ENCODE results near the gene CHRM3. TPM values are rescaled to one million over a fixed set of nuclear protein-coding genes. Genes with fewer than 3 reads are reported as not detected.

The CHRM3 gene
- polyA plus RNA-seq, 1 donor (not counting 4 experiments of a cell fraction or from before 2014, with no cell fraction given), result not detected

DNA sequence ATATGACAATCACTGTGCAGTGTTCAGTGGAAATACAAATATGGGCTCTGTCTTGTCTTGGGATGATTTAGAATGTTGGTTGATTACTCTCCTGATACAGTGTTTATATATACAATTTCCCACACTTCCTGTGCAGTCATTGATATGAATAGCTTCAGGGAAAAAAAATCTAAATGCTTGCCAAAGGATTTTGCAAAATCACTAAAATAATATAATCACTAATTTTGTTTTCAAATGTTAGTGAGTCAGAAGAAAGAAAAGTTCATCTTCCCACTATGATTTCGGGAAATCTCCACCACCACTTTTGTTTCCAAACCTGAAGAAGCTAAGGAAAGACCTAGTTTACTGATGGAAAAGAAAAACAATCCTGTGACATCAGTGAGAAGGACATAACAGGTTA, 32.1 kb upstream of the CHRM3 start:
- dilution Hi-C loops (cut with MboI; ENCODE audit: extremely low pct_ligation_motif_present, low sequenced_read_pairs), result no loop called here
- H3K9ac ChIP-seq (ENCODE audit: control insufficient read depth, extremely low read depth, insufficient read depth, low read length), result no peak overlapping the region
- DNase-seq (ENCODE audit: low read depth, low spot score) (no peak), FAIRE-seq (no peak)
- no peak overlapping the region for H3K4me2 ChIP-seq (ENCODE audit: control insufficient read depth, extremely low read depth, insufficient read depth, low read depth, low read length)
- H3K9me3 ChIP-seq (ENCODE audit: control insufficient read depth, low read depth, low read length), result no peaks in the 10 kb centered on the region
- no peaks in the 10 kb centered on the region for H3K4me1 ChIP-seq (ENCODE audit: control insufficient read depth, extremely low read depth, insufficient read depth, low read length)
- no peaks in the 10 kb centered on the region for H3K79me2 ChIP-seq (ENCODE audit: control insufficient read depth, insufficient read depth, low read length)
- no peaks in the 10 kb centered on the region for H4K20me1 ChIP-seq (ENCODE audit: control insufficient read depth, extremely low read depth, insufficient read depth, low read length)
- no peaks in the 10 kb centered on the region for H3K9me1 ChIP-seq (ENCODE audit: control insufficient read depth, extremely low read depth, insufficient read depth, low read length)
- no peaks in the 10 kb centered on the region for H3K27me3 ChIP-seq (ENCODE audit: control insufficient read depth, extremely low read depth, insufficient read depth, low read length)
- H3K36me3 ChIP-seq (ENCODE audit: control insufficient read depth in 2 of 2, extremely low read depth in 1 of 2, insufficient read depth in 2 of 2, low read length in 2 of 2), result no peaks in the 10 kb centered on the region
- no peak overlapping the region for H3K27ac ChIP-seq (ENCODE audit: control insufficient read depth, insufficient read depth, low read length)
- no peak for TF ChIP-seq CTCF (optimal IDR thresholded peaks at IDR 0.05 in 1 of 3, IDR thresholded peaks at IDR 0.05 in 1 of 3, conservative IDR thresholded peaks at IDR 0.05 in 1 of 3; ENCODE audit: extremely low read depth in 1 of 3, insufficient read depth in 2 of 3, low read length in 3 of 3)
- TF ChIP-seq EZH2 (IDR thresholded peaks at IDR 0.05; ENCODE audit: low read length), result no peak
- H2AFZ ChIP-seq (ENCODE audit: control insufficient read depth, low read length), result no peak overlapping the region
- H3K4me3 ChIP-seq (ENCODE audit: control insufficient read depth in 2 of 3, extremely low read depth in 1 of 3, insufficient read depth in 2 of 3, low read depth in 1 of 3, low read length in 3 of 3), result no peak overlapping the region

DNA sequence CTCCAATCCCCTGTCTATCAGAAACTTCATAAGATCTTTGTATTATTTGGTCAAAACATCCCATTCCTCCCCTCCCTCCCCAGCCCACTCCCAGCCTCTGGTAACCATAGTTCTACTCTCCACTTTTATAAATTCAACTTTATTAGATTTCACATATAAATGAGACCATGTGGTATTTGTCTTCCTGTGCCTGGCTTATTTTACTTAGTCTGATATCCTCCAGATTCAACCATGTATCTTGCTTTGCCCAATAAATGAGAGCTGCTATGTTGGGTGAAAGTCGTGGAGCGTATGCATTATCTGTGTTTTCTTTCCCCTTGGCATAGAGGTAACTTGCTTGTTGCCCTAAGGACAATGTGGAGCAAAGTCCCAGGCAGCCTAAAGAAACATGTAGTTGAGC, 28.5 kb upstream of the CHRM3 start:
- TF ChIP-seq CTCF (optimal IDR thresholded peaks at IDR 0.05 in 1 of 3, IDR thresholded peaks at IDR 0.05 in 1 of 3, conservative IDR thresholded peaks at IDR 0.05 in 1 of 3; ENCODE audit: extremely low read depth in 1 of 3, insufficient read depth in 2 of 3, low read length in 3 of 3), result no peak
- no peak for TF ChIP-seq EZH2 (IDR thresholded peaks at IDR 0.05; ENCODE audit: low read length)
- H4K20me1 ChIP-seq (ENCODE audit: control insufficient read depth, extremely low read depth, insufficient read depth, low read length), result no peaks in the 10 kb centered on the region
- H3K27me3 ChIP-seq (ENCODE audit: control insufficient read depth, extremely low read depth, insufficient read depth, low read length), result no peaks in the 10 kb centered on the region
- no peaks in the 10 kb centered on the region for H3K9me3 ChIP-seq (ENCODE audit: control insufficient read depth, low read depth, low read length)
- H3K4me2 ChIP-seq (ENCODE audit: control insufficient read depth, extremely low read depth, insufficient read depth, low read depth, low read length), result no peak overlapping the region
- no peak overlapping the region for H2AFZ ChIP-seq (ENCODE audit: control insufficient read depth, low read length)
- no peaks in the 10 kb centered on the region for H3K9me1 ChIP-seq (ENCODE audit: control insufficient read depth, extremely low read depth, insufficient read depth, low read length)
- no peaks in the 10 kb centered on the region for H3K4me1 ChIP-seq (ENCODE audit: control insufficient read depth, extremely low read depth, insufficient read depth, low read length)
- H3K9ac ChIP-seq (ENCODE audit: control insufficient read depth, extremely low read depth, insufficient read depth, low read length), result no peak overlapping the region
- dilution Hi-C loops (cut with MboI; ENCODE audit: extremely low pct_ligation_motif_present, low sequenced_read_pairs), result no loop called here
- H3K27ac ChIP-seq (ENCODE audit: control insufficient read depth, insufficient read depth, low read length), result no peak overlapping the region
- DNase-seq (ENCODE audit: low read depth, low spot score) (no peak), FAIRE-seq (no peak)
- H3K36me3 ChIP-seq (ENCODE audit: control insufficient read depth in 2 of 2, extremely low read depth in 1 of 2, insufficient read depth in 2 of 2, low read length in 2 of 2), result no peaks in the 10 kb centered on the region
- no peaks in the 10 kb centered on the region for H3K79me2 ChIP-seq (ENCODE audit: control insufficient read depth, insufficient read depth, low read length)
- no peak overlapping the region for H3K4me3 ChIP-seq (ENCODE audit: control insufficient read depth in 2 of 3, extremely low read depth in 1 of 3, insufficient read depth in 2 of 3, low read depth in 1 of 3, low read length in 3 of 3)
